ENCODE data around the gene SFMBT2.
A peak's percentile ranks its signal among the peaks of the same experiment; 100 is the strongest.
"Not testable (repeated sequence)": the region's sequence is repeated elsewhere in the genome, so short reads cannot be mapped to it uniquely, and the experiment has no call there.

Gene SFMBT2

DNA sequence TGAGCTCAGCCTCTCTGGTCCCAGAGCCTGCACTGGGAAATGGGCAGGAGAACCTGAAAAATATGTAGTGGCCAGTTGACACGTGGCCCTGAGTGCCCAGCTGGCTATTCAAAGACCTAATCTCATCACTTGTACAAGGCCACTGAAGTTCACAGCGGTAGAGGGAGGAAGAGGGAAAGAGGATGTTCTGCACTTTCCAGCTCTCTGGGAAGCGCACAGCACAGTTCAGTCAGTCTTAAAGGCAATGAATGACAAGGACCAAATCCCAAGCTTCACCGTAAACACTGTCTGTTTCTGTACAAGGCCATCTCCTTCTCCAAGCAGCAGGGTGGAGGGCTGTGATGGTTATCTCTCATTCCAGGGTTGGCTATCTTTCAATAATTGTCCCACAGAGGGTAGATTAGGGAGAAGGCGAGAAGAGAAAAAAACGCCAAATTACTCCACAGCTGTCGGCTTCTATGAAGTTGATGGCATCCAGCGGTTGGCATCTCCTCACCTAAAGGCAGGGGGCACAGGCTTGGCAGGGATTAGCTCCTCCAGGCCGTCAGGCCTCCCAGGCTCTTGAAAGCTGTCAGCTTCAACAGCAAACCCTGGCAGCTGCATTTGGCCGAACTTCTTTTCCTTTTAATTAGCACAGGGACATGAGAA is 10.6 kb downstream of the SFMBT2 start:
- no peaks in the 10 kb centered on the region for H3K79me2 ChIP-seq (ENCODE audit: control insufficient read depth, insufficient read depth, low read length, poor library complexity)
- H3K36me3 ChIP-seq (ENCODE audit: control insufficient read depth in 1 of 2, insufficient read depth in 2 of 2, low read length in 2 of 2), result no peaks in the 10 kb centered on the region
- no peaks in the 10 kb centered on the region for H3K79me1 ChIP-seq (ENCODE audit: low read length)
- H2BK12ac ChIP-seq (ENCODE audit: low read length), result no peak overlapping the region
- no peak overlapping the region for H3K4me2 ChIP-seq (ENCODE audit: low read length)
- H4K12ac ChIP-seq (ENCODE audit: low read depth, low read length), result no peak overlapping the region
- H3K9ac ChIP-seq (ENCODE audit: low read length), result no peak overlapping the region
- no peaks in the 10 kb centered on the region for H3K27me3 ChIP-seq (ENCODE audit: insufficient read depth, low read length)
- no peak overlapping the region for H3K23ac ChIP-seq (ENCODE audit: low read length)
- no peak overlapping the region for H3K14ac ChIP-seq (ENCODE audit: low read length)
- no peak overlapping the region for H3K27ac ChIP-seq (ENCODE audit: low read depth, low read length)
- no peak overlapping the region for H3K4ac ChIP-seq (ENCODE audit: low read depth, low read length)
- H2AFZ ChIP-seq (ENCODE audit: insufficient read depth, low read length, poor library complexity), result no peak overlapping the region
- H4K8ac ChIP-seq (ENCODE audit: low read depth, low read length), result no peak overlapping the region
- H4K91ac ChIP-seq (ENCODE audit: low read depth, low read length), result no peak overlapping the region
- H3K18ac ChIP-seq (ENCODE audit: low read length), result no peak overlapping the region
- no peak for DNase-seq
- no peaks in the 10 kb centered on the region for H3K9me3 ChIP-seq (ENCODE audit: insufficient read depth, low read depth, low read length)
- H3K4me1 ChIP-seq (ENCODE audit: control insufficient read depth in 1 of 2, insufficient read depth in 2 of 2, low read length in 2 of 2), result peaks cover 0 to 2% of the 10 kb centered on the region in 2 experiments
- H3K4me3 ChIP-seq (ENCODE audit: low read depth, low read length), result no peak overlapping the region
- no peak overlapping the region for H2BK5ac ChIP-seq (ENCODE audit: low read depth, low read length, poor library complexity)
- H2AK5ac ChIP-seq (ENCODE audit: low read length), result no peak overlapping the region
- WGBS (ENCODE audit: extremely low coverage, insufficient coverage, insufficient read length), result no CpG with 5 or more reads among the region's 10 CpGs
- no peak overlapping the region for H2BK120ac ChIP-seq (ENCODE audit: insufficient read depth, low read length, poor library complexity)

DNA sequence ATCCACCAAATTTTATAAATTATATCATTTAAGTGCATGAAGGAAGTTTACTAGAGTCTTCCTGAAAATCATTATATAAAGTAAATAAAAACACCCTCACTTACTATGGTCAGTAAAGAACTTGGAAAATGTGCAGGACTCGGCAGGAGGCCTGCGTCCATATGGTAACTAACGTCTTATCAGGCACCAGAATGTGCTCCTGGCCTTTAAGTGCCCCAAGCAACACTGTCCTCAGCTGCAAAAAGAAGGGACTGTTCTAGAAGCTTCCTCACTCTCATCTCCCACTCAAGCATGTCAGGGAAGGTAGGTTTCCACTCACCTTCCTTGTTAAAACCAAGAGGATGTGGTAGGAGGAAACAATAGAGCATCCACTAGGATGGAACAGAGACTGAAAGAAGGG is 11.3 kb downstream of the SFMBT2 start:
- no peak overlapping the region for H4K8ac ChIP-seq (ENCODE audit: low read depth, low read length)
- no peak overlapping the region for H2AK5ac ChIP-seq (ENCODE audit: low read length)
- no peaks in the 10 kb centered on the region for H3K79me2 ChIP-seq (ENCODE audit: control insufficient read depth, insufficient read depth, low read length, poor library complexity)
- H2BK12ac ChIP-seq (ENCODE audit: low read length), result no peak overlapping the region
- peaks cover 0 to 2% of the 10 kb centered on the region in 2 experiments for H3K4me1 ChIP-seq (ENCODE audit: control insufficient read depth in 1 of 2, insufficient read depth in 2 of 2, low read length in 2 of 2)
- no peak overlapping the region for H3K9ac ChIP-seq (ENCODE audit: low read length)
- DNase-seq, result no peak
- no CpG with 5 or more reads among the region's 3 CpGs for WGBS (ENCODE audit: extremely low coverage, insufficient coverage, insufficient read length)
- no peak overlapping the region for H3K14ac ChIP-seq (ENCODE audit: low read length)
- no peak overlapping the region for H3K4me3 ChIP-seq (ENCODE audit: low read depth, low read length)
- H3K4ac ChIP-seq (ENCODE audit: low read depth, low read length), result peak overlapping the region; percentile 14
- no peaks in the 10 kb centered on the region for H3K36me3 ChIP-seq (ENCODE audit: control insufficient read depth in 1 of 2, insufficient read depth in 2 of 2, low read length in 2 of 2)
- no peak overlapping the region for H3K18ac ChIP-seq (ENCODE audit: low read length)
- H4K91ac ChIP-seq (ENCODE audit: low read depth, low read length), result no peak overlapping the region
- no peak overlapping the region for H3K4me2 ChIP-seq (ENCODE audit: low read length)
- no peak overlapping the region for H2BK5ac ChIP-seq (ENCODE audit: low read depth, low read length, poor library complexity)
- H2BK120ac ChIP-seq (ENCODE audit: insufficient read depth, low read length, poor library complexity), result no peak overlapping the region
- no peaks in the 10 kb centered on the region for H3K27me3 ChIP-seq (ENCODE audit: insufficient read depth, low read length)
- H2AFZ ChIP-seq (ENCODE audit: insufficient read depth, low read length, poor library complexity), result no peak overlapping the region
- no peak overlapping the region for H4K12ac ChIP-seq (ENCODE audit: low read depth, low read length)
- H3K79me1 ChIP-seq (ENCODE audit: low read length), result no peaks in the 10 kb centered on the region
- H3K27ac ChIP-seq (ENCODE audit: low read depth, low read length), result no peak overlapping the region
- no peaks in the 10 kb centered on the region for H3K9me3 ChIP-seq (ENCODE audit: insufficient read depth, low read depth, low read length)
- no peak overlapping the region for H3K23ac ChIP-seq (ENCODE audit: low read length)

DNA sequence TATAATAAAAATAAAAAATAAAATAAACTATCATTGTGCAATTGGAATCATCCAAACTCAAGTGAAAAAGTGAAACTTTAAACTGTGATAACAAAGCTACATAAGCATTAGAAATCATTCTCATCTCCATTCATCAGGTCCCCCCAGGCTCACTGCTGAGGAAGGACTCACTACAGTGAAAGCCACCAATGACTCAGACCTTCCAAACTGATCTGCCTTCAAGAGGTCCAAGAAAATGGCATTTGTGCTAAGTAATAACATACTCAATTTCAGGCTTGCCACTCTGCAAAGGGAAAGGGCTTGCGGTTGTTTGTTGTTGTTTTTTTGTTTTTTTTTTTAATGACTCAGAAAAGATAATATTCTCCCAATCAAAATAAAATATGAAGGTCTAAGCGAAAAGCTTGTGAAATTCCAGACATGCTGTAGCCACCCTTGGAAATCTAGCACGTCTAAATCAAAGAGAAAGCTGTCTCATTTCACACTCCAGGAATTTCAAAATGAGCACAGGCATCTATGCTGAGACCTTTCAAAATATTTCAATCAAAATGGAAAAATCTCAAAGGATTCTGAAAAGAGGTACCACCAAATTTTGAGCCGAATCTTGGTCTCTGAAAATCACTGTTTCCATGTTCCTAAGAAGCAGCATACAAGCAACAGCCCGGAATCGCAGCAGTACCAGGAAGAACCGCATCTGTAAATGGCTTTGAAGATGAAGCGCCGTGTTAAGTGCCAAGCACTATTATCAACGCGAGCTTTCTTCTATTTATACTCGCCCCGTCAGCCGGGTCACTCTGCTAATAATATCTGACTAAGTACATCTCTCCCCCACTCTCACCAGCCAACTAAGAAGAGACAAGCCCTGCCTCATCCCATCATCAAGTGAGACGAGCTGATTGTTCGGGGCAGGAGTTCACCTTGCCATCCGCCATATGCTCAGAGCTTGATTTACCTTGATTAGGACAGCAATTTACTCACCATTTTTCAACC is 13.5 kb downstream of the SFMBT2 start:
- Histone ChIP-seq H3K18ac (ENCODE audit: low read length) (no peak overlapping the region), H3K79me1 (ENCODE audit: low read length) (no peaks in the 10 kb centered on the region), H2AK5ac (ENCODE audit: low read length) (no peak overlapping the region), H2AFZ (ENCODE audit: insufficient read depth, low read length, poor library complexity) (no peak overlapping the region), H2BK120ac (ENCODE audit: insufficient read depth, low read length, poor library complexity) (no peak overlapping the region), H2BK5ac (ENCODE audit: low read depth, low read length, poor library complexity) (no peak overlapping the region), H3K27me3 (ENCODE audit: insufficient read depth, low read length) (no peaks in the 10 kb centered on the region), H4K91ac (ENCODE audit: low read depth, low read length) (no peak overlapping the region), H4K12ac (ENCODE audit: low read depth, low read length) (no peak overlapping the region), H3K79me2 (ENCODE audit: control insufficient read depth, insufficient read depth, low read length, poor library complexity) (no peaks in the 10 kb centered on the region), H3K9ac (ENCODE audit: low read length) (no peak overlapping the region), H3K4ac (ENCODE audit: low read depth, low read length) (no peak overlapping the region), H3K23ac (ENCODE audit: low read length) (no peak overlapping the region), H3K4me1 (ENCODE audit: control insufficient read depth in 1 of 2, insufficient read depth in 2 of 2, low read length in 2 of 2) (peaks cover 0 to 2% of the 10 kb centered on the region in 2 experiments), H3K4me3 (ENCODE audit: low read depth, low read length) (no peak overlapping the region), H2BK12ac (ENCODE audit: low read length) (no peak overlapping the region), H3K14ac (ENCODE audit: low read length) (no peak overlapping the region), H3K9me3 (ENCODE audit: insufficient read depth, low read depth, low read length) (no peaks in the 10 kb centered on the region), H3K27ac (ENCODE audit: low read depth, low read length) (no peak overlapping the region), H3K4me2 (ENCODE audit: low read length) (no peak overlapping the region), H4K8ac (ENCODE audit: low read depth, low read length) (no peak overlapping the region), H3K36me3 (ENCODE audit: control insufficient read depth in 1 of 2, insufficient read depth in 2 of 2, low read length in 2 of 2) (no peaks in the 10 kb centered on the region)
- no CpG with 5 or more reads among the region's 17 CpGs for WGBS (ENCODE audit: extremely low coverage, insufficient coverage, insufficient read length)
- DNase-seq, result no peak

DNA sequence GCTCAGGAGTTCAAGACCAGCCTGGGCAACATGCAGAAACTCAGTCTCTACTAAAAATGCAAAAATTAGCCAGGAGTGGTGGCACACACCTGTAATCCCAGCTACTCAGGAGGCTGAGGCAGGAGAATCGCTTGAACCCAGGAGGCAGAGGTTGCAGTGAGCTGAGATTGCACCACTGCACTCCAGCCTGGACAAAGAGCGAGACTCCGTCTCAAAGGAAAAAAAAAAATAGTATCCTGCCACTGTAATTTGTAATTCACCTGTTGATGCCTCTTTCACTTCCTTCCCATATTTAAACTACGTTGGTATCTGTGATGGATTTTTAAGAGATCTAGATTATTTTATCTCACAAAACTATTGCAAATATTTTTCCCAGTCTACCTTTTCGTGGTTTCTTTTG is 18.5 kb downstream of the SFMBT2 start:
- not testable (repeated sequence) for H3K9me3 ChIP-seq (ENCODE audit: insufficient read depth, low read depth, low read length); H3K4me1 ChIP-seq (ENCODE audit: control insufficient read depth in 1 of 2, insufficient read depth in 2 of 2, low read length in 2 of 2); H3K4me2 ChIP-seq (ENCODE audit: low read length); H3K27me3 ChIP-seq (ENCODE audit: insufficient read depth, low read length); H2AFZ ChIP-seq (ENCODE audit: insufficient read depth, low read length, poor library complexity); H3K4me3 ChIP-seq (ENCODE audit: low read depth, low read length); H3K4ac ChIP-seq (ENCODE audit: low read depth, low read length); H3K36me3 ChIP-seq (ENCODE audit: control insufficient read depth in 1 of 2, insufficient read depth in 2 of 2, low read length in 2 of 2); H3K18ac ChIP-seq (ENCODE audit: low read length); H3K79me1 ChIP-seq (ENCODE audit: low read length); H4K91ac ChIP-seq (ENCODE audit: low read depth, low read length); H3K27ac ChIP-seq (ENCODE audit: low read depth, low read length); H3K9ac ChIP-seq (ENCODE audit: low read length); H3K79me2 ChIP-seq (ENCODE audit: control insufficient read depth, insufficient read depth, low read length, poor library complexity); H2BK120ac ChIP-seq (ENCODE audit: insufficient read depth, low read length, poor library complexity); H4K12ac ChIP-seq (ENCODE audit: low read depth, low read length); H2AK5ac ChIP-seq (ENCODE audit: low read length); H2BK12ac ChIP-seq (ENCODE audit: low read length); H3K14ac ChIP-seq (ENCODE audit: low read length); H3K23ac ChIP-seq (ENCODE audit: low read length); H4K8ac ChIP-seq (ENCODE audit: low read depth, low read length); H2BK5ac ChIP-seq (ENCODE audit: low read depth, low read length, poor library complexity); DNase-seq
- WGBS (ENCODE audit: extremely low coverage, insufficient coverage, insufficient read length), result no CpG with 5 or more reads among the region's 5 CpGs

All from trophoblast cell (in vitro differentiated cells and primary cell).